RWPE1 (cell line): Measurements from ENCODE around the gene TREX2.

Experiments used
- CTCF ChIA-PET: fragments of 350-600 bp; sonication (Branson Sonifier 250); formaldehyde crosslinking; extraction: SDS; loops from one replicate; lab custom pipeline; 2021; lab: Yijun Ruan, JAX
- POLR2A ChIA-PET: fragments of 400-600 bp; formaldehyde crosslinking; extraction: SDS; loops from one replicate; lab custom pipeline; 2020; ENCODE audit warnings: antibody characterized with exemption; ENCODE audit not compliant: low non-redundant PET; lab: Yijun Ruan, JAX
- DNase-seq: peaks from one replicate; pipeline ENCODE4 v3.0.0; 2012; ENCODE audit warnings: low spot score
- H3K27ac ChIP-seq: fragments of 450-650 bp; 2 replicates; pipeline ENCODE4 v1.5.1; 2017
- TF ChIP-seq, protein P1 (sequence below): fragments of 450-650 bp; conservative IDR thresholded peaks from 2 replicates; pipeline ENCODE4 v1.5.1; 2017; ENCODE audit warnings: low read depth, mild to moderate bottlenecking

The TREX2 gene

DNA sequence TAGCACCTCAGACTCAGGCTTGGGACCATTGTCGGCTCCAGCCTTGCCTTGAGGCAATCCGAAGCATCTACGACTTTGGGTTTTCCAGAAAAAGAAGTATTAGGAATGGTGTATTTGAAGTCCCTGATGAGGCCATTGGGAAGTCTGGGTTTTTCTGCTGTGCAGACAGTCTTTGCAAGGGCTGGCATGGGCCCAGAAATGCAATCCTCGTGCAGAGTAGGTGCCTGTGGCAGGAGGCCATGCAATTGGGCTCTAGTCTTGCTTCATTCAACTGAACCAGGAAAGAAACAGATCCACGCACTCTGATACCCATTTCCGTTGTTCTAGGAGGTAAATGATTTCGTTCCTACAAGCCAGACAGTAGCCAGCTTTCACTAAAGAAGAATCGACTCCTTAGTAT is 22.2 kb downstream of the TREX2 start:
- ChIA-PET CTCF (no interaction called here), POLR2A (no interaction called here)
- TF ChIP-seq, protein P1, sequence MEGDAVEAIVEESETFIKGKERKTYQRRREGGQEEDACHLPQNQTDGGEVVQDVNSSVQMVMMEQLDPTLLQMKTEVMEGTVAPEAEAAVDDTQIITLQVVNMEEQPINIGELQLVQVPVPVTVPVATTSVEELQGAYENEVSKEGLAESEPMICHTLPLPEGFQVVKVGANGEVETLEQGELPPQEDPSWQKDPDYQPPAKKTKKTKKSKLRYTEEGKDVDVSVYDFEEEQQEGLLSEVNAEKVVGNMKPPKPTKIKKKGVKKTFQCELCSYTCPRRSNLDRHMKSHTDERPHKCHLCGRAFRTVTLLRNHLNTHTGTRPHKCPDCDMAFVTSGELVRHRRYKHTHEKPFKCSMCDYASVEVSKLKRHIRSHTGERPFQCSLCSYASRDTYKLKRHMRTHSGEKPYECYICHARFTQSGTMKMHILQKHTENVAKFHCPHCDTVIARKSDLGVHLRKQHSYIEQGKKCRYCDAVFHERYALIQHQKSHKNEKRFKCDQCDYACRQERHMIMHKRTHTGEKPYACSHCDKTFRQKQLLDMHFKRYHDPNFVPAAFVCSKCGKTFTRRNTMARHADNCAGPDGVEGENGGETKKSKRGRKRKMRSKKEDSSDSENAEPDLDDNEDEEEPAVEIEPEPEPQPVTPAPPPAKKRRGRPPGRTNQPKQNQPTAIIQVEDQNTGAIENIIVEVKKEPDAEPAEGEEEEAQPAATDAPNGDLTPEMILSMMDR: no peak
- H3K27ac ChIP-seq: no peak overlapping the region
- no peak for DNase-seq

DNA sequence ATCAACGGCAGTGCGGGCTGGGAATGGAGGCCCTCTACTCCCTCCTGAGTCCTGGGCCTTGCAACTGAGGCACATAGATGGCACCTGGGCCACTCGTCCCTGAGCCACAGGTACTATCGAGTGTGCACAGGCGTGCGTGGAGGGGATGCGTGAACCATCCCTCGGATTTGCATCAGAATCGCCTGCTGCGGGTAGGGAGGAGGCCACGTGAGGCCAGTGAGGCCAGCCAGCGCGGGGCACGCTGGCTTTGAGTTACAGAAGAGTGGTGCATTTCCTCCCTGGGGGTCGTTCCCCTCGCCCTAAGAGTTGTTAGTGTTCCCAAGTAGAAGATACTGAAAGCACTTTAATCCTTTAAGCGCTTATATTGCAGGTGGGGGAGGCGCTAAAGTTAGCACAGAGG is 24.0 kb downstream of the TREX2 start:
- POLR2A ChIA-PET: no interaction called here
- no peak overlapping the region for H3K27ac ChIP-seq
- TF ChIP-seq, protein P1: no peak
- no peak for DNase-seq
- CTCF ChIA-PET: no interaction called here

DNA sequence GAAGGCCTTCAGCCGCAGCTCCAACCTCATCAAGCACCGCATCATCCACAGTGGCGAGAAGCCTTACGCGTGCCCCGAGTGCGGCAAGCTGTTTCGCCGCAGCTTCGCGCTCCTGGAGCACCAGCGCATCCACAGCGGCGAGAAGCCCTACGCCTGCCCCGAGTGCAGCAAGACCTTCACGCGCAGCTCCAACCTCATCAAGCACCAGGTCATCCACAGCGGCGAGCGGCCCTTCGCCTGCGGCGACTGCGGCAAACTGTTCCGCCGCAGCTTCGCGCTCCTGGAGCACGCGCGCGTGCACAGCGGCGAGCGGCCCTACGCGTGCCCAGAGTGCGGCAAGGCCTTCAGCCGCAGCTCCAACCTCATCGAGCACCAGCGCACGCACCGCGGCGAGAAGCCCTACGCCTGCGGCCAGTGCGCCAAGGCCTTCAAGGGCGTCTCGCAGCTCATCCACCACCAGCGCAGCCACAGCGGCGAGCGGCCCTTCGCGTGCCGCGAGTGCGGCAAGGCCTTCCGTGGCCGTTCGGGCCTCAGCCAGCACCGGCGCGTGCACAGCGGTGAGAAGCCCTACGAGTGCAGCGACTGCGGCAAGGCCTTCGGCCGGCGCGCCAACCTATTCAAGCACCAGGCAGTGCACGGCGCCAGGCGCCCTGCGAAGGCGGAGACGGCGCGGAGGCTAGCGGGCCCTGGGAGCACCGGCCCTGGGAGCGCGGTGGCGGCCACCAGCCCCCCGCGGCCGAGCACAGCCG is 24.8 kb downstream of the TREX2 start:
- TF ChIP-seq, protein P1: no peak
- POLR2A ChIA-PET: no interaction called here
- no peak for DNase-seq
- H3K27ac ChIP-seq: no peak overlapping the region
- CTCF ChIA-PET: interaction anchor here (0.6 kb wide), 1 partner anchor 189 kb away, joined by 3 read pairs; no protein-coding TSS in a partner anchor

DNA sequence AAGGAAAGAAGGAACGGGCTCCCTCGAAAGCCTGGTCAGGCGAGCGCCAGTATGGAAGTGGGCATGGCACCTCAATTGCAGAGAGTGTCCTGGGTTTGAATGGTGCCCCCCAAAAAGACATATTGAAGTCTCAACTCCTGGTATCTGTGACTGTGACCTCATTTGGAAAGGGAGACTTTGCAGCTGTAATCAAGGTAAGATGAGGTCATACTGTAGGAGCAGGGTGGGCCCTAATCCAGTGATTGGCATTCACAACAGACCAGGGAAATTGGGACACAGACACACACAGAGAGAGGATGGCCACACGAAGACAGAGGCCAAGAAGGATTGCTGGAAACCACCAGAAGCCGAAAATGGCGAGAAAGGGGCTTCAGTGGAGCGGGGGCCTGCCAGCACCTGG is 28.2 kb downstream of the TREX2 start:
- no peak for DNase-seq
- TF ChIP-seq, protein P1: no peak
- POLR2A ChIA-PET: no interaction called here
- CTCF ChIA-PET: interaction anchor here (0.7 kb wide), 1 partner anchor 16 kb away, joined by 4 read pairs; no protein-coding TSS in a partner anchor
- no peak overlapping the region for H3K27ac ChIP-seq

DNA sequence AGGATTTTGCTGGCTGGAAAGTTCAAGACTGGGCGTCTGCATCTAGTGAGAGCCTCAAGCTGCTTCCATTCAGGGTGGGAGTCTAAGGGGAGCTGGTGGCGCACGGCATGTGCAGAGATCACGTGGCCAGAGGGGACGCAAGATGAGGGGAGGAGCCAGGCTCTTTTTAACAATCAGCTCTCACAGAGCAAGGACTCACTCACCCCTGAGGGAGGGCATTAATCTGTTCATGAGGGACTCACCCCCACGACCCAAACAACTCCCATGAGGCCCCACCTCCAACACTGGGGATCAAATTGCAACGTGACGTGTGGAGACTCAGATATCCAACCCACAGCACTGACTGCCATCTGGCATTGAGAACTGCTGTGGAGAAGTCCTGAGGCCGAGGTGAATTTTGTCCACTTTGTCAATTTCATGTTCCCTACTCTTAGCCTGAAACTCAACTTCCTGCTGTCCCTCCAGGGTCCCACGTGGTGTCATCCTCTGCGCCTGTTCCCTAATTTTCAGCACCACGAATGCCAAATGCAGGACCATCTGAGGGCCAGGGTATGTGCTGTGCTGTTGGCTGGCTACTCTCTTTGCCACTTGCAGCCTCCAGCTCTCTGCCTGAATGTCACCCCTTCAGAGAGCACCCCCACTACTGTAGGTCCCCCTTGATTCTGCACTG is 28.9 kb downstream of the TREX2 start:
- ChIA-PET CTCF (interaction anchor here (0.7 kb wide), 1 partner anchor 188 kb away, joined by 3 read pairs; no protein-coding TSS in a partner anchor), POLR2A (no interaction called here)
- TF ChIP-seq, protein P1: no peak
- DNase-seq: no peak
- H3K27ac ChIP-seq: no peak overlapping the region

DNA sequence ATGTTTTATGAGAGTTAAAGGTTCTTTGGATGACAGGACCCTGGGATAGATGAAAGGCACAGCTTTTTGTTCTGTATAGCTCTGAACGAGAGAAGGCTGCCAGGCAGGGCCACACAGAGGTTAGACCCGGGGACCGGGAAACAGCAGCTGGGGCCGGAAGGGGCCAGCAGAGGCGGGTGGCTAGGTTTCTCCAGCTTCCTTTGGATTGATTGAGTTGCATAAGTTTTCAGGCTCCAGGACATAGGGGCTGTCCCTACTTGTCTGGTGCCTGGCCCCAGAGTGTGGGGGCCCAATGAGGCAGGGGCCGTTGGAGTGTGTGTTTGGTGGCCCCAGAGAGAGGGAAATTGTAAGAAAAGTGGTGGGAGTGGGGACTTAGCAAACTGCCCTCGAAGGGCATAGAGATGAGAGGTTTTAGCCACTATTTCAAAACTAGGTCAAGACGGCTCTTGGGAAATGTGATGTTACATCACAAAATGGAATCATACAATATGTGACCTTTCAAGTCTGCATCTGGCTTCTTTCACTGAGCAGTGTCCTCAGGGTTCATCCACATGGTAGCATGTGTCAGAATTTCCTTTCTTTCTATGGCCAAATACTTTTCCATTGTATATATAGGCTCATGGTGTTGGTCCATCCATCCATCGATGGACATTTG is 30.9 kb downstream of the TREX2 start:
- CTCF ChIA-PET: no interaction called here
- DNase-seq: no peak
- H3K27ac ChIP-seq: no peak overlapping the region
- POLR2A ChIA-PET: no interaction called here
- TF ChIP-seq, protein P1: no peak
